ENCODE data around the gene PPA2. TPM values are rescaled to one million over a fixed set of nuclear protein-coding genes. Genes with fewer than 3 reads are reported as not detected.

Gene PPA2
- total RNA-seq, 1 experiment from 2014 or later: 76.4 TPM

GRCh38 chr4:105462576-105462975 is 11.3 kb downstream of the PPA2 start:
- Histone ChIP-seq H4K20me1 (ENCODE audit: control insufficient read depth, insufficient read depth, insufficient read length) (no peaks in the 10 kb centered on the region), H3K18ac (ENCODE audit: insufficient read length, low read depth, low read length) (no peak overlapping the region), H2AFZ (ENCODE audit: low read length) (no peak overlapping the region), H4K8ac (replicated peaks; ENCODE audit: insufficient read length, low read depth, low read length) (no peak overlapping the region), H3K9me3 (ENCODE audit: control insufficient read depth, low read depth, low read length) (no peaks in the 10 kb centered on the region), H2BK15ac (ENCODE audit: low read depth, low read length) (no peak overlapping the region), H3K27me3 (ENCODE audit: insufficient read depth, low read length) (no peaks in the 10 kb centered on the region), H2BK5ac (ENCODE audit: insufficient read length, low read length) (no peak overlapping the region), H3K79me1 (ENCODE audit: insufficient read depth, low read depth, low read length, poor library complexity, severe bottlenecking) (no peaks in the 10 kb centered on the region), H2BK20ac (ENCODE audit: low read depth, low read length, poor library complexity, severe bottlenecking) (no peak overlapping the region), H3K4me1 (ENCODE audit: insufficient read depth, low read length) (no peaks in the 10 kb centered on the region), H3K79me2 (ENCODE audit: insufficient read depth, low read length) (no peaks in the 10 kb centered on the region; the same call in 1 of the 2 replicates), H2AK5ac (ENCODE audit: insufficient read length, low read length) (no peak overlapping the region), H2BK12ac (ENCODE audit: insufficient read length, low read depth, low read length) (no peak overlapping the region), H3K23ac (ENCODE audit: insufficient read length, low read depth, low read length) (no peak overlapping the region), H3K27ac (ENCODE audit: insufficient read length, low read depth, low read length) (no peak overlapping the region), H3K4ac (ENCODE audit: low read depth, low read length) (no peak overlapping the region), H4K91ac (ENCODE audit: insufficient read length, low read depth, low read length) (no peak overlapping the region), H3K9ac (ENCODE audit: extremely low read depth, insufficient read length, low read length) (no peak overlapping the region), H3T11ph (ENCODE audit: low read length) (no peak overlapping the region), H3K56ac (ENCODE audit: insufficient read length, low read depth, low read length) (no peak overlapping the region), H3K4me2 (ENCODE audit: insufficient read depth, insufficient read length, low read length) (no peak overlapping the region), H2BK120ac (ENCODE audit: low read depth, low read length, poor library complexity, severe bottlenecking) (no peak overlapping the region), H3K23me2 (ENCODE audit: insufficient read length, low read depth, low read length, poor library complexity, severe bottlenecking) (no peaks in the 10 kb centered on the region), H4K5ac (ENCODE audit: insufficient read length, low read depth, low read length) (no peak overlapping the region), H3K14ac (ENCODE audit: insufficient read depth, low read length) (no peak overlapping the region)
- Mint-ChIP-seq H3K4me1 (peaks cover 0 to 4% of the 10 kb centered on the region in 2 experiments; a peak in 2 of 4 replicates), H3K36me3 (ENCODE audit: insufficient read depth in 1 of 3, low read depth in 3 of 3) (peaks cover 20 to 37% (median 22%) of the 10 kb centered on the region in 3 experiments; a peak in 6 of 7 replicates), H3K9me3 (no peaks in the 10 kb centered on the region), H3K27ac (no peak overlapping the region), H3K4me3 (no peak overlapping the region), H3K27me3 (ENCODE audit: low read depth) (no peaks in the 10 kb centered on the region)
- no peak for DNase-seq
- no CpG with 5 or more reads among the region's 3 CpGs for WGBS (ENCODE audit: extremely low coverage, insufficient read length, low lambda C conversion rate)
- no peak for TF ChIP-seq CTCF (conservative IDR thresholded peaks at IDR 0.05)

All from H9 (cell line).